Hematopoietic multipotent progenitor cell treated with erythropoietin and hydrocortisone succinate and interleukin-3 and kit ligand, for 15 days (in vitro differentiated cells): ENCODE data around the gene STX4.

Experiments used
- DNase-seq: peaks from one replicate; pipeline ENCODE4 v3.0.0-alpha.2; 2015; ENCODE audit warnings: low spot score

STX4 gene

DNA sequence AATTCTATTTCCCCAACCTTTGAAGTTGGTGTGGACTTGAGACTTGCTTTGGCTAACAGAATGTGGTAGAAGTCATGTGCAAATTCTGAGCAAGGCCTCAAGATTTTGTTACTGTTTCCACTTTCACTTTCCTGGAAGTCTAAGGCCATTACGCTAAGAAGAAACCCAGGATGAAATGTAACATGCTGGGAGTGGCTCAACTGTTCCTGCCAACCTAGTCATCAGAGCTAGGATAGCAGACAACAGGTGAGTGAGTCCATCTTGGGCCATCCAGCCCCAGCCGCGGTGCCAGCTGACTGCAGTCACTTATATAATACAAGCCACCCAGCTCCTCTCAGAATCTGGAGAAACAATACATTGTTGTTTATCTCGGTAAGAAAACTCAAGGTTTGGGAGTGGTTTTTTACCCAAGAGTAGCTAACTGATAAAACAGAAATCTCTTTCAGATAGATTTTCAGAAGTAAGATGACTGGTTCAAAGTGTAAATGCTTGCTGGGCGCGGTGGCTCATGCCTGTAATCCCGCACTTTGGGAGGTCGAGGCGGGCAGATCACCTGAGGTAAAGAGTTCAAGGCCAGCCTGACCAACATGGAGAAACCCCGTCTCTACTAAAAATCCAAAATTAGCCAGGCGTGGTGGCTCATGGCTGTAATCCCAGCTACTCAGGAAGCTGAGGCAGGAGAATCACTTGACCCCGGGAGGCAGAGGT, 10.7 kb upstream of the STX4 start:
- DNase-seq = no peak

DNA sequence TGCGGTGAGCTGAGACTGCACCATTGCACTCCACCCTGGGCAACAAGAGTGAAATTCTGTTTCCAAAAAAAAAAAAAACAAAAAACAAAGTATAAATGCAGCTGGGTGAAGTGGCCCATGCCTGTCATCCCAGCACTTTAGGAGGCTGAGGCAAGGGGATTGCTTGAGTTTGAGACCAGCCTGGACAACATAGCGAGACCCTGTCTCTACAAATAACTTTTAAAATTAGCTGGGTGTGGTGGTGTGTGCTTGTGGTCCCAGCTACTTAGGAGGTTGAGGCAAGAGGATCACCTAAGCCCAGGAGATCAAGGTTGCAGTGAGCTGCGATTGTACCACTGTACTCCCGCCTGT, 10.1 kb upstream of the STX4 start:
- DNase-seq = no peak

DNA sequence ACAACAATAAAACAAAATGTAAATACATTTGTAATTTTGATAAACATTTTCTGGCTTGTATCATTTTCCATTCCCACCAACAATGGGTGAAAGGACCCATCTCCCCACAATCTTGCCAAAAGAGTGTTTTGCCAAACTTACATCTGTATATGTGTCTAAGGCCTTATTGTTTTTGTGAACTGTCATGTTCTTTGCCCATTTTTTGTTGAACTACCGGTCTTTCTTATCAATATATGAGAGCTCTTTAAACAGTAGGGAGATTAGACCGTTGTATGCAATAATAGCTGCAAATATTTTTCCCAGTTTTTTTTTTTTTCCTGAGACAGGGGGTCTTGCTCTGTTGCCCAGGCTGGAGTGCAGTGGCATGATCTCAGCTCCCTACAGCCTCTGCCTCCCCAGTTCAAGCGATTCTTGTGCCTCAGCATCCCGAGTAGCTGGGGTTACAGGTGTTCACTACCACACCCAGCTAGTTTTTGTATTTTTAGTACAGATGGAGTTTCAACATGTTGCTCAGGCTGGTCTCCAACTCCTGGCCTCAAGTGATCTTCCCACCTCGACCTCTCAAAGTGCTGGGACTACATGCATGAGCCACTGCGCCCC, 9.6 kb upstream of the STX4 start:
- no peak for DNase-seq

DNA sequence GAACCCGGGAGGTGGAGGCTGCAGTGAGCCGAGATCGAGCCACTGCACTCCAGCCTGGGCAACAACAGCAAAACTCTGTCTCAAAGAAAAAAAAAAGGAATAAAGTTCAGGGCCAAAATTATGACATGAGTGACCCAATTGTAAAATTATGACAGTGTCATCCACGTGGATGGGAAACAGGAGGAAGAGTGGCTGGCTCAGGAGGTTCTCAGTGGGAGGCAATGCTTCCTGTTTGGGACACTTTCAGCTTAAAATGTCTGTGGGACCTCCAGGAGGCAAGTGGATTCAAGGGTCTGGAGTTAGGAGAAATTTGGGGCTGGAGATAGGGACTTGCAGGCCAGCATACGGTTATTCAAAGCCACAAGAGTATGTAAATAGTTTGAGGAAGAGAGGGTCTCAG, 8.0 kb upstream of the STX4 start:
- no peak for DNase-seq

DNA sequence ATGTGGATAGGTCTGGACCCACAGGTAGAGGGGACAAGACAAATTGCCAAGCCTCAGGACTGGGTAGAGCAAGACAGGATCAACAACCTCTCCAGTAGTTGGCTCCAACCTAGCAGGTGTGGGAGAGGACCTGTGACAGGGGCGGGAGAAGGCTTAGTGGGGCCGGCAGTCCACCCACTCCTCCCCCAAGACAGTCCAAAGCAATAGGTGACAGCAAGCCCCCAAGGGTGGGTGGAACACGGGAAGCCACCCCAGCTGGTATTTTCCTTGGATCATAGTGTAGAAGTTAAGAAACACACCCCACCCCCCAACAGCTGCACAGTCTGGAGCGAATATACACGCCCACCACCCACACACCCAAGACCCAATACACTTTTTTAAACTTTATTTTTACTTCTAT, 4.1 kb upstream of the STX4 start:
- no peak for DNase-seq

DNA sequence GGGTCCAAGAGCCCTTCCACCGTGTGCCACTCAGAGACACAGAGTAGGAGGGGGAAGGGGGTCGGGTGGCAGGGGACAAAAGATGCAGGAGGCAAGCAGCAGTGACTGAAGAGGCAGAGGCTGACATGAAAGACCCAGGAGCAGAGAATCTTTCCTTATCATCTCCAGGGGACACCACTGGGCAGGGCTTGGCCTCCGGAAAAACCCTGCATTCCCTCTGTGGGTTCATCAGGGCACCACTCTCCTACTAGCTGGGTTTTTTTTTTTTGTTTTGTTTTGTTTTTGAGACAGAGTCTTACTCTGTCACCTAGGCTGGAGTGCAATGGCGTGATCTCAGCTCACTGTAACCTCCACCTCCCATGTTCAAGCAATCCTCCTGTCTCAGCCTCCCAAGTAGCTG, 2.1 kb upstream of the STX4 start:
- no peak for DNase-seq

DNA sequence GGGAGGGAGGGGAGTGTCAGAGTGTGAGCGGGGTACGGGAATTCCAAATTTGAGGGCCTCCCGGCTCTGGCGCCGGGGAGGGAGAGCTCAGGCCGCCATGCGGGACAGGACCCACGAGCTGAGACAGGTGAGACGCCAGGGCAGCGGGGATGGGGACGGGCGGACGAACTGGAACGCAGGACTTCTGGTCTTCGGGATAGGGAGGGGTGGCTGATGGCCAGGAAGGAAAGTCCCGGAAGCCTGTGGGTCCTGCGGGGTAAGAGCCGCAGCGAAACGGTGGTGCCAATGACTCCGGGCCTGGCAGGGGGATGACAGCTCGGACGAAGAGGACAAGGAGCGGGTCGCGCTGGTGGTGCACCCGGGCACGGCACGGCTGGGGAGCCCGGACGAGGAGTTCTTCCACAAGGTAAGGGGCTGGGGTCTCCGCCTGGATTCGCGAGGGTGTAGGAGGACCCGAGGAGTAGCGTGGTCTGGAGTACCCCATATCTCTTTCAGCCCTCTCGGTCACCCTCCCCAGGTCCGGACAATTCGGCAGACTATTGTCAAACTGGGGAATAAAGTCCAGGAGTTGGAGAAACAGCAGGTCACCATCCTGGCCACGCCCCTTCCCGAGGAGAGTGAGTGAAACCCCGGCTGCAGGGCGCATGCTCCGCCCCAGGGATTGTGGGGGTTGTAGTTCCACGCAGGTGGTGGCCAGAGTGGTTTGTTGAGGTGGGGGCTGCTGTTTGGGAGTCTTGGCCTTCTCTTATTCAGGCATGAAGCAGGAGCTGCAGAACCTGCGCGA, 543 bp downstream of the STX4 start:
- DNase-seq = peak; percentile 93

DNA sequence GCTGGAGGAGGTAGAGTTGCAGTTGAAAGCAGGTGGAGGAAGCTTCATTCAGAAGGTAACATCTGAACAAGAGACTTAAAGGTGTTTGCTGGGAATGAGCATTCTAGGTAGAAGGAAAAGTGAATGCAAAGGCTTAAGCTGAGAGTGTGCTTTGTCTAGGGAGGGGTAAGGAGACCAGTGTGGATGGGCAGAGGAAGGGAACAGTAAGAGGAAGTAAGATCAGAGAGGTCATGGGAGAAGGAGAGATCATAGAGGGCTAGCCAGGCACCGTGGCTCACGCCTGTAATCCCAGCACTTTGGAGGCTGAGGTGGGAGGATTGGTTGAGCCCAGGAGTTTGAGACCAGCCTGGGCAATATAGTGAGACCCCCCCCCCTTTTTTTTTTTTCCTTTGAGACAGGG, 3.3 kb downstream of the STX4 start:
- no peak for DNase-seq

DNA sequence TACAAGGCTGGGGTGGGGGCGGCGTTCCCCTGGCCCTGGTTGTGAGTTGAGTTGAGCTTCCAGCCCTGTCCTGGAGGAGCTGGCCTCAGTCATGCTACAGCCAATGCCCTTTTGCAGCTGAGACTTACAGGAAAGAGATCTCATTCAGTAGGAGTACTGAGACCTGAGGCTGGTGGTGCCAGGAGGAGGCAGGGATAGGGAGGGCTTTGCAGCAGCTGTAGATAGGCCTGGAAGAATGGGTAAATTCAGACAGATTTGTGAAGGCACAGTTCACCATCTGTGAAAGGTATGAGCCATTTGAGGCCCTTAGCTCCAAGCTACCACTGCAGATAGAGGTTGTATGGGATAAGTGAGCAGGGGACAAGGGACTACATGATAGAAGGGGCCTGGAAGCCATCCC, 5.6 kb downstream of the STX4 start:
- no peak for DNase-seq

DNA sequence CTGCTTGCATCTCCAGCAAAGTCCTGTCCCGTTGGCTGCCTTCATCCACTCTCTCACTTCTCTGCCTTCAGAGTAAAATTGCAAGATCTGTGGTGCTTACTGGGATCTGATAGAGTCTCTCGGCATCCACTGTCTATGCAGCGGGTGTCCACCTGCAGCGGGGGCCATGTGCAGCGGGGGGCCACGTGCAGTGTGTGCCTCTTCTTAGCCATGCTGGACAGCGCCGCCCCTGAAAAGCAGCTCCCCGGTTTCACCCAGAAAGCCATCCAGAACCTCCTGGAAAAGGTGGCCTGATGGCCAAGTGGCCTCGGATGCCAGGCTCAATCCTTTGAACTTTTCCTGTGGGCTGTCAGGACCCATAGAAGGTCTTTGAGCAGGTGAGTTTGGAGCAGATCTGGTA, 9.5 kb downstream of the STX4 start:
- DNase-seq = no peak

DNA sequence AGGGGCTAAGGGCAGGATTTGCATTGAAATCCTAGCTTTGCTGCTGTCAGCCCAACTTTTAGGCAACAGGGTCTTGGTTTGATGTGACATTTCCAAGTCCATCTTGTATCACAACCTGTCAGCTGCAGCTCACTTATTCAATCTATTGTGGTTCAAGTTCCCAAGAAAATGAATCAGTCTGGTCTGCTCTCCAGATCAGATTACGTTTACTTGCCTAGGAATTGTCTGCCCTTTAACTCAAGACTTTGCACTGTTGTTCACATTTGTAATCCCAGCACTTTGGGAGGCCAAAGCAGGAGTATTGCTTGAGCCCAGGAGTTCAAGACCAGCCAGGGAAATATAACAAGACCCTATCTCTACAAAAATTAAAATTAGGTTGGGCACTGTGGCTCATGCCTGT, 10.0 kb downstream of the STX4 start:
- DNase-seq = no peak

DNA sequence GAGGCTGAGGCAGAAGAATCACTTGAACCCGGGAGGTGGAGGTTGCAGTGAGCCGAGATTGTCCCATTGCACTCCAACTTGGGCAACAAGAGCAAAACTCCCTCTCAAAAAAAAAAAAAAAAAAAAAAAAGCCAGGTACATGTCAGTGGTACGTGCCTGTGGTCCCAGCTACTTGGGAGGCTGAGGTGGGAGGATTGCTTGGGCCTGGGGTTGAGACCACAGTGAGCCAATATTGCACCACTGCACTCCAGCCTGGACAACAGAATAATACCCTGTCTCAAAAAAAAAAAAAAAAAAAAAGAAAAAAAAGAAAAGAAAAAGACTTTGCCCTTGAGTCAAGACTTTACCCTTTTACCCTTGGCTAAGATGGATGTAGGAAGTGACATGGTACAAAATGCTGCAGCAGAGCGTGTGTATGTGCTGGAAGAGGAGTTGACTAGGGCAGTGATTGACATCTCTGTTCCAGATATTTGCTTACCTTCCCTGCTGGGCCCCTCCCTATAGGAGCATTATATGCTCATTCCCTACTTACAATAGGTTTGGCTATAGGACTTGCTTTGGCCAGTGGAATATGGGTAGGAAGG, 10.6 kb downstream of the STX4 start:
- no peak for DNase-seq

DNA sequence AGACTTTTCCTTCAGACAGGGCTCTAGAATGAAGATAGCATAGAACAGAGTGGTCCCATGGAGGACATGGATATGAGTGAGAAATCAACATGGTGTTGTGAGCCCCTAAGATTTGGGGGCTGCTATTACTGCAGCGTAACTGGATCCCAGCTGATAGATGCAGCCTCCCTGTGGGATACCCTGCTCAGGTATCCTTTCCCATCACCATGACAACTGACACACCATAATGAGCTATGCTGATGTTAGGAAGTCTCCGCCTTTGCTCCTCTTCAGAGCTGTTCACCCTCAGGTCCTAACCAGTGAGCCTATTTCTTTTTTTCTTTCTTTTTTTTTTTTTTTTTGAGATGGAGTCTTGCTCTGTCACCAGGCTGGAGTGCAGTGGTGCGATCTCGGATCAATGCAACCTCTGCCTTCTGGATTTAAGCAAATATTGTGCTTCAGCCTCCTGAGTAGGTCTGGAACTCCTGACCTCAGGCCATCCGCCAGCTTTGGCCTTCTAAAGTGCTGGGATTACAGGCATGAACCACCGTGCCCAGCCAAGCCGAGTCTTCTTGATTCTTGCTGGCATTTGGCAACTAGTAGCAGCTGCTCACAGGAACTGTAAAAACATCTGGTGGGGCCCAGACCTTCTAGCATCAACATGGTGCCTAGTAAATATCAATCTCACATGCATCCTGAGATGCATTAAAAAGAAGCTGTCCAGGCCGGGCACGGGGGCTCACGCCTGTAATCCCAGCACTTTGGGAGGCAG, 17.1 kb downstream of the STX4 start:
- DNase-seq = no peak

DNA sequence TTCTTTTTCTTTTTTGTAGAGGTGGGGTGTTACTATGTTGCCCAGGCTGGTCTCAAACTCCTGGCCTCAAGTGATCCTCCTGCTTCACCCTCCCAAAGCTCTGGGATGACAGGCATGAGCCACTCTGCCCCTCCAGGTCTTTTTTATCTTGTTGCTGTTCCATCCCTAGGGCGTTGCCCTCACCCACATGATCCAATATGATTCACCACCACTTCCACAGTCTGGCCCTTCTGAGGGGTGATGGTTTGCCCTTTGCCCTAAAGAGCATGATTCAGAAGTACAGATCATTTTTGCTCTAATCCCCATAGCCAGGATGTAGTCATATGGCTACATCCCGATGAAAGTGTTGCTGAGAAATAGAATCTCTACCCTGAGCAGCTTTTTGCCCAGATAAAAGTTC, 18.8 kb downstream of the STX4 start:
- DNase-seq = peak; percentile 18

DNA sequence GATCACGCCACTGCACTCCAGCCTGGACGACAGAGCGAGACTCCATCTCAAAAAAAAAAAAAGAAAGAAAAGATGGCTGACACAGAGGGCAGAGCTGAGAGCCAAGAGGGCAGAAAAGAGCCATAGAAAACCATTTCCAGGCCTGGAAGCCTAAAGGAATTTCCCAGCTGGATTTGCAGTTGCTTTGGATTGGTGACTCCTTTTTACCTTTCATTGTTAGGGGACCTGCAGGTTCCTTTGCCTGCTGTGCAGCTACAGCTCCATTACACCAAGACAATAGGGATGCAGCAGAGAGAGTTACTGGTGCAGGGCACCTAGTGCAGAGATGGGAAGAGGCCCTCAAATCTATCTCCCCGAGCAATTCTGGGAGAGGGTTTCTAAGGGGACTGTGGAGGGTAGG, 22.3 kb downstream of the STX4 start:
- DNase-seq = no peak

DNA sequence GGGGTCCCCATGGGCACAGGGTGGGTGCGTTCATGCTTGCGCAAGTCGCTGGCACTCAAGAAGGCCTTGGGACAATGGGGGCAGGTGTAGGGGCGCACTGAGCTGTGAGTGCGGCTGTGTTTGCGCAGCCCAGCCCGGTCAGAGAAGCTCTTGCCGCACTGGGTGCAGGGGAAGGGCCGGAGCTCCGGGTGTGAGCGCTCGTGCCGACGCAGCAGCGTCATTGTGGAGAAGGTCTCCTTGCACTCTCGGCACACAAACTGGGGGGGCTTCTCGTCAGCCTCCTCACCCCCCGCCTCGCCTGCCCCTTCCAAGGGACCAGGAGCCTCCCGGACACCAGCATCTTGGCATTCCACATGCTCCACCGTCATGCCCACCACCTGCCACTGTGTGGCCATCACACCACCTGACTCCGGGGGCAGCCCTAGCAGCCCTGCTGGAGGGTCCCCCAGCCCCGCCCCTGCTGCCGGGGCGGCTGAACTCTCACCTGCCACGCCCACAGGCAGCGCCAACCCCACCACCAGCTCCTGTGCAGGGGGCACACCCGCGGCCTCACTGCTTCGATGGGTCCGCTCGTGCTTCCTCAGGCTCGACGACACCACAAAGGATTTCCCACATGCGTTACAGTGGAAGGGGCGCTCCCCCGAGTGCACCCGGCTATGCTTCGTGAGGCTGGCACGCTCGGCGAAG, 27.9 kb downstream of the STX4 start:
- no peak for DNase-seq

DNA sequence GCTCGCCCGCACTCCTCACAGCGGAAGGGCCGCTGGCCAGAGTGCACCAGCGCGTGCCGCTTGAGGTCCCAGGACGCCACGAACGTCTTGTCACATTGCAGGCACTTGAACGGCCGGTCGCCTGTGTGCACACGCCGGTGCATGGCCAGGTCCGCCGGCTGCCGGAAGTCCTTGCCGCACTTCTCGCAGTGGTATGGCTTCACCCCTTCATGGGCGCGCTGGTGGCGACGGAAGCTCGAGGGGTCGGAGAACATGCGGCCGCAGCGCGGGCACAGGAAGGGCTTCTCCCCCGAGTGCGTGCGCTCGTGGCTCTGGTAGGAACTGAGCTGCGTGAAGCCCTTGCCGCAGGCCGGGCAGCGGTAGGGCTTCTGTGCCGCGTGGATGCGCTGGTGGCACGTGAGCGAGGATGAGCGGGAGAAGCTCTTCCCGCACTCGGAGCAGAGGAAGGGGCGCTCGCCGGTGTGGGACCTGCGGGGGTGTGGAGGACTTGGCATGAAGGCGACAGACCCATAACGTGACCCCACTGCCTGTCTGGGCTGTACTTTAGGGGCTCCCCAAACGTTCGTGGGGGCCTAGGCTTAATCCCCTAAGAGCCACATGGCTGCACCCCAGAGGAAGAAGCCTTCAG, 28.6 kb downstream of the STX4 start:
- DNase-seq = no peak

DNA sequence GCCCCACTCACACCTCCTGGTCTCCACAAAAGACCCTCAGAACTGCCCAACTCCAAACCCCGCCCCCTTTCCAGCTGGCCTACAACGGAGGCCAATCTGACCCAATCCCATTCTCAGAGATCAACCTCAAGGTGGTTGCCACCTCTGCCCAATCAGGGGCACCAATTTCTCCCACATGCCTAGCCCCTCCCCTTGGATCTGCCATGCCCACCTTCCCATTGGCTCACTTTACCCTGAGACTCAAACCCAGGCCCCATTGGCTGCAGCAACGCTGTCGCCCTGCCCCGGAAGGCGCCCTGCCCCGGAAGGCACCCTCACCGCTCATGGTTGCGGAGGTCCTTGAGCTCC, 30.1 kb downstream of the STX4 start:
- DNase-seq = no peak

DNA sequence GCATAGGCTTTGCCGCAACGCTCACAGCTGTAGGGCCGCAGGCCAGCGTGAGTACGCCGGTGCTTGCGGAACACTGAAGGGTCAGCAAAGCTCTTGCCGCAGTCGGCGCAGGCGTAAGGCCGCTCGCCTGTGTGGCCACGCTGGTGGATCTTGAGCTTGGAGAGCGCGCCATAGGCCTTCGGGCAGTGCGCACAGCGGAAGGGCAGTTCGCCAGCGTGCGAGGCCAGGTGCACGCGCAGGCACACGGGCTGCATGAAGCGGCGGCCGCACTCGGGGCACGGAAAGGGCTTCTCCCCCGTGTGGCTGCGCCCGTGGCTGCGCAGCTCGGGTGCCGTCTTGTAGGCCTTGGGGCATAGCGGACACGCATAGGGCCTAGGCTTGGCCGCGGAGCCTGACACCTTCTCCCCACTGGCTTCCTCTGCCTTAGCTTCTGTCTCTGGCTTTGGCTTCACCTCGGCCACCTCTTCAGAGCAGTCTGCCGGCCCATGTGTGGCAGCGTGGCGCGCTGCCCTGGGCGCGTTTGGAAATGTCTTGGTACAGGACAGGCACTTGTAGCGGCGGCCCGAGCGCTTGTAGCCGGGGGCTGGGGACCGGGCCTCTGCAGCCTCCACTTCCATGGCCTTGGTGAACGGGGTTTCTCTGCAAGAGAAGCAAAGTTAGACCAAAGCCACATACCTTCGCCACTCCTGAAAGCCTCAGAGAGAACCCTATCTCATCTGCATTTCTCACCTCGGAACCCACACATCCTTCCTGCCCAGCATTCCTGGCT, 30.7 kb downstream of the STX4 start:
- no peak for DNase-seq

DNA sequence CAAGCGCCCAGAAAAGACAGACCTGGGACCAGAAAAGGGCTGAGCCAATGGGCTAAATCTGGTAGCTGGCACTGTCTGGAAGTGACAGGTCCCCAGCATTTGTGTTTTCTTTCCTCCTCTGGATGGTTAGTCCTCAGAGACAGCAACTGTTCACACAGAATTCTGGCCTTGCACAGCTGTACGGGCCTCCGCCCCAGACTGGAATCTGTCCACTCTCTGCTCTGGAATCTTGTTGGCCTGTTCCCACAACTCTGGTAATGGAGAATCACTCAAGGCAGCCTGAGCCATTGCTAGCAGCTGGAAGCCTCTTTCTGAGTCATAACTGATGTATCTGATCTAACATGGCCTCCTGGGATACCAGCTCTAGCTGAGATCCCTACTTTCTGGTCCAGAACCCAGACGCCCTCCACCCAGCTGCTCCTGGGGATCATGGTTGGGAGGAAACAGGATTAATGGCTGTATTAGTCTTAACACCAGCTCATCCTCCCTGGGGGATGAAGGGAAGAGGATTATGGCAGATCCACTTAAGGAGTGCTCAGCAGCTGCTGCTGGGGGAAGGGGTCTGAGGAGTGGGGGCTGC, 31.6 kb downstream of the STX4 start:
- DNase-seq = no peak
